ENCODE data around the gene CYP4F11.
"Not testable (repeated sequence)": the region's sequence is repeated elsewhere in the genome, so short reads cannot be mapped to it uniquely, and the experiment has no call there.

The CYP4F11 gene

GRCh38 chr19:15883329-15883728 is 51.0 kb downstream of the CYP4F11 start:
- not testable (repeated sequence) for DNase-seq (ENCODE audit: low read depth in 2 of 2)

GRCh38 chr19:15874821-15875474 is 59.4 kb downstream of the CYP4F11 start:
- no peak for DNase-seq (ENCODE audit: low read depth in 2 of 2)

- DNase-seq (ENCODE audit: low read depth in 2 of 2), result not testable (repeated sequence)
Observed at GRCh38 chr19:15873771-15874170, 60.6 kb downstream of the CYP4F11 start.

- no peak for DNase-seq (ENCODE audit: low read depth in 2 of 2)
Observed at GRCh38 chr19:15871570-15871969, 62.8 kb downstream of the CYP4F11 start.

- no peak for DNase-seq (ENCODE audit: low read depth in 2 of 2)
Observed at GRCh38 chr19:15869873-15870272, 64.5 kb downstream of the CYP4F11 start.

GRCh38 chr19:15869109-15869555 is 65.2 kb downstream of the CYP4F11 start:
- DNase-seq (ENCODE audit: low read depth in 2 of 2), result peak in 1 of 2 experiments; percentile 11

- DNase-seq (ENCODE audit: low read depth in 2 of 2), result no peak
Observed at GRCh38 chr19:15866636-15867035, 67.7 kb downstream of the CYP4F11 start.

- DNase-seq (ENCODE audit: low read depth in 2 of 2), result no peak
Observed at GRCh38 chr19:15864824-15865223, 69.5 kb downstream of the CYP4F11 start.

- no peak for DNase-seq (ENCODE audit: low read depth in 2 of 2)
Observed at GRCh38 chr19:15863272-15863671, 71.1 kb downstream of the CYP4F11 start.

- DNase-seq (ENCODE audit: low read depth in 2 of 2), result no peak
Observed at GRCh38 chr19:15862444-15862843, 71.9 kb downstream of the CYP4F11 start.
